Forelimb muscle (tissue), 1 donor: Measurements from ENCODE around the gene ZNF561. TPM values are rescaled to one million over a fixed set of nuclear protein-coding genes. Genes with fewer than 3 reads are reported as not detected.
A peak's percentile ranks its signal among the peaks of the same experiment; 100 is the strongest.
"Not testable (repeated sequence)": the region's sequence is repeated elsewhere in the genome, so short reads cannot be mapped to it uniquely, and the experiment has no call there.

Experiments
- DNase-seq: peaks from one replicate; pipeline ENCODE4 v3.0.0-alpha.2; 2013; ENCODE audit warnings: low read depth
- polyA plus RNA-seq: library from polyadenylated mRNA; unstranded; fragments of 120-200 nt; gene quantifications from one replicate; pipeline ENCODE4 v1.2.1, GENCODE V29; 2013; ENCODE audit not compliant: insufficient read length

ZNF561 gene
- polyA plus RNA-seq: 30.2 TPM

DNA sequence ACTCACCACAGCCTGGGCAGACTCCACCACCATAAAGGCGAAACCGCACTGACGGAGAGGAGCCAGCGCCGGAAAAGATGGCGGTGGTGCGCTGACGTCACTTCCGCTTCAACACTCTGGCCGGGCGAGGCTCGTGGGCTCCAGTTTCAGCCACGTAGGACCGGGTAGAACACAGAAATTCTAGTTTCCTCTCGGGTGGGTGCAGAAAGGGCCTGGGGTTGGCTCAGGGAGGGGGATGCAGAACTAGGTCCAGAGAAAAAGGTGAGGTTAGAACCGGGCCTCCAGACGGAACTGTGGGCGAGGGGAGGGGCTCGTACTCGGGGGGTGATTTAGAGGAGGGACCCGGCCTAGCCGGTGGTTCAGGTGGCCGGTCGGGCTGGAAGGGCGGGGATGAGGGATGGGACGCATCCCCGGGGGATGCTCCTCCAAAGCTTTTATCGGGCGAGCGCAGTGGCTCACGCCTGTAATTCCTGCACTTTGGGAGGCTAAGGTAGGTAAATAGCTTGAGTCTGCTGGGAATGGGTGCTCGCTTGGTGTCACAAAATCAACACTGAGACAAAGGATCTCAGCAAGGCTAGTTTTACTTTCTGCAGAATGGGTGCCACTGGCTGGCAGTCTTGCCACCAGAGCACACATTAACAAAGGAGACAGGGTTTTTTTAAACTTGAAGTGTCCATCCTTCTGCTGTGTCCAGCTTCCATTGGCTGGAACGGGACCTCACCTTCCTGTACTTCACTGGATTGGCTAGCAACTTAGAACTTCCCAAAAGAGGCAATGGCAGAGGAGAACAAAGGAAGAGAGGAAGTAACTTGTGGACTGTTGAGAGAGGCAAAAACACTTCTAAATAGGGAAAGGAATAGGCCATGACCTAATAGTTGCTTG, at the start of gene ZNF561:
ZNF561 (minus strand) TSS at position 77 of the 882 bp plus-strand sequence. CDS start 1,776 bp downstream, outside the sequence.
- DNase-seq: peak; percentile 77

DNA sequence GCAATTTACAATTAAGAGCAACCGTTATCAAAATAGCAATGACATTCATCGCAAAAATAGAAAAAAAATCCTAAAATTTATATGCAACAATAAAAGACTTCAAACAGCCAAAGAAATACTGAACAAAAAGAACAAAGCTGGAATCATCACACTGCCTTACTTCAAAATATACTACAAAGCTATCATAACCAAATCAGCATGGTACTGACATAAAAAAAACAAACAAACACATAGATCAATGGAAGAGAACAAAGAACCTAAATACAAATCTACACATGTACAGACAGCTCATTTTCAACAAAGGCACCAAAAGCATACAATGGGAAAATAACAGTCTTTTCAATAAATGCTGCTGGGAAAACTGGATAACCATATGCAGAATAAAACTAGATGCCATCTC, 47.5 kb upstream of the ZNF561 start:
- DNase-seq: no peak

DNA sequence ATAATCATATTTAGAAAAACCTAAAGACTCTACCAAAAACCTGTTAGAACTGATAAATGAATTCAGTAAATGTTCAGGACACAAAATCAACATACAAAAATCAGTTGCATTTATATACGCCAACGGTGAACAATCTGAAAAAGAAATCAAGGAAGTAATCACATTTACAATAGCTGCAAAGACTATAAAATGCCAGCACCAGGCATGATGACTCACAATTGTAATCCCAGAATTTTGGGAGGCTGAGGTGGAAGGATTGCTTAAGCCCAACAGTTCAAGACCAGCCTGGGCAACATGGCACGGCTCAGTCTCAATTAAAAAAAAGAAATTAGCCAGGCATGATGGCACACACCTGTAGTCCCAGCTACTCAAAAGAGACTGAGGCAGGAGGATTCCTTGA, 46.9 kb upstream of the ZNF561 start:
- no peak for DNase-seq

DNA sequence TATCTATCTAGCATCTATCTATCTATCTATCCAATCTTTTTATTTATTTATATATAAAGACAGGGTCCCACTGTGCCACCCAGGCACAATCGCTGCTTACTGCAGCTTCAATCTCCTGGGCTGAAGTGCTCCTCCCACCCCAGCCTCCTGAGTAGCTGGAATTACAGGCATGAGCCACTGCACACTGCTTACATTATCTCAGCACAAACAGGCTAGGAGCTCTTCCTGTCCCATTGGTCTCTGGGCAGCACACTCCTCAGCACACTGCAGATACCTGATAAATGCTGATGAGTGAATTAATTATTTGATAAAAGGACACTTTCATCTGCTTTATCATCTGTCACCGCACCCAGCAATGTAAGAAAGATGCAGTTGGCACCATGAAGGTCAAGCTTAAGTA, 37.7 kb upstream of the ZNF561 start:
- no peak for DNase-seq

DNA sequence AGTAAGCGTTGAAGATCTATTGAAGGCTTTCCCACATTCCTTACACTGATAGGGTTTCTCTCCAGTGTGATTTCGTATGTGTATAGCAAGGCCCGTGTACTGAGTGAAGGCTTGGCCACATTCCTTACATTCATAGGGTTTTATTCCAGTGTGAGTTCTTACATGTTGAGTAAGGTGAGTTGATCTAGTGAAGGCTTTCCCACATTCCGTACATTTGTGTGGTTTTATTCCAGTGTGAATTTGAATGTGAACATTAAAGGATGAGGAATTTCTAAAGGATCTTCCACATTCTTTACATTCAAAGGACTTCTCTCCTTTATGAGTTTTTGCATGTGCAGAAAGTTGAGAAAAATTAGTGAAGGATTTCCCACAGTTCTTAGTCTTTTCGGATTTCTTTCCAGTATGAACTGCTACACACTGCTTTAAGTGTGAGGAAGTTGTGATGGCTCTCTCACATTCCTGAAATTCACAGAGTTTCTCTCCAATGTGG, 32.1 kb upstream of the ZNF561 start:
- DNase-seq: not testable (repeated sequence)

DNA sequence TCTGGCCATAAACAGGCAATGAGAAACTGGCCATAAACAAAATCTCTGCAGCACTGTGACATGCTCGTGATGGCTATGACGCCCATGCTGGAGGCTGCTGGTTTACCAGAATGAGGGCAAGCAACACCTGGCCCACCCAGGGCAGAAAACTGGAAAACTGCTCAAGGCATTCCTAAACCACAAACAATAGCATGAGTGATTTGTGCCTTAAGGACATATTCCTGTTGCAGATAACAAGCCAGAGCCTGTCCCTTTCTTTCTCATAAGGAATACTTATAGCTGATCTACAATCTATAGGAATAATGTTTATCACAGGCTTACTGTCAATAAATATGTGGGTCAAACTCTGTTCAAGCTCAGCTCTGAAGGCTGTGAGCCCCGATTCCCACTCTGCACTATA, 30.4 kb upstream of the ZNF561 start:
- not testable (repeated sequence) for DNase-seq

DNA sequence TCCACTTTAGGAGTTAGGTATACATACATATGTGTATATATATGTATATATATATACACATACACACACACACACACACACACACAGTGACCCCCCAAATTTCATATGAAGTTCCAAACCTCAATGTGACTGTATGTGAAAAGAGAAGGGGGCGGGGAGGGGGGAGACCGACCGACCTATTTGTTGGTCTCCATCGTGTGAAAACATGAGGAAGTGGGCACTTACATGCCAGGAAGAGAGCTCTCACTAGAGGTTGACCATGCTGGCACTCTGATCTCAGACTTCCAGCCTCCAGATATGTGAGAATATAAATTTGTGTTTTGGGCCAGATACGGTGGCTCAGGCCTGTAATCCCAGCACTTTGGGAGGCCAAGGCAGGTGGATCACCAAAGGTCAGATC, 29.3 kb upstream of the ZNF561 start:
- no peak for DNase-seq

DNA sequence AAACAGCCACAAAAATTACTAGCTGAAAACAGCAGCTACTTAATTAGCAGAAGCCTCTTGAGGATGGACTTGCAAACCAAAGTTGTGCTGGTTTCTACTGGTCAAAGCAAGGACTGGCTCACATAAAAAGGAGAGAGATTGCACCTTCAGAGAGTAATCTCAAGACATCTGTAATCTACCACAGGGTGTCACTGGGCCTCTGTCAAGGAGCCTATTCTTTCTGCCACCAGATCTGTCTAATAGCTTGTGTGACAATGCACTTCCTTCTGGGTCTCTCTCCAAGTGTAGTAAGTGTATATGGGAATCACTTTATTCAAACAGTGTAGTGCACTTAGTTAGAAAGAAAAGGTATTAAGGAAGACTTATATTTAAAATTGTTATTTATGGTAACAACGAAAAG, 24.4 kb upstream of the ZNF561 start:
- DNase-seq: no peak

DNA sequence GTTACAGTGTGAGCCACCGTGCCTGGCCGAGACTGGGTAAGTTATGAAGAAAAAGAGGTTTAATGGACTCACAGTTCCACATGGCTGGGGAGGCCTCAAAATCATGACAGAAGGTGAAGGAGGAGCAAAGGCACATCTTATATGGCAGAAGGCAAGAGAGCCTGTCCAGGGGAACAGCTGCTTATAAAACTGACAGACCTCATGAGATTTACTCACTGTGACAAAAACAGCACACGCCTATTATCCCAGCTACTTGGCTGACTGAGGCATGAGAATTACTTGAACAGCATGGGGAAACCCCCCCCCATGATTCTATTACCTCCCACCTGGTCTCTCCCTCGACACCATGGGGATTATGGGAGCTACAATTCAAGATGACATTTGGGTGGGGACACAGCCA, 23.4 kb upstream of the ZNF561 start:
- DNase-seq: no peak

DNA sequence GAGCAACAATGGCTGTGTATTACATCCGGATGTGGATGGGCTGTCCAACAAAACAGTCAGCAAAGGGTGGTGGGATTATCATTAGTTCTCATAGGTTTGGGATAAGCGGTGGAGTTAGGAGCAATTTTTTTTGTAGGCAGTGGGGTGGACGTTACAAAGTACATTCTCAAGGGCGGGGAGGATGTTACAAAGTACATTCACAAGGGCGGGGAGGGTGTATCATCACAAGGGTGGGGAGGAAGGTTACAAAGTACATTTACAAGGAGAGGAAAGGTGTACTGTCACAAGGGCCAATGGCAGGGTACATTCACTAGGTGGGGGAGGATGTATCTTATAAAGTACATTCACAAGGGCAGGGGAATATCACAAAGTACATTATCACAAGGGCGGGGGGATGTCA, 20.8 kb upstream of the ZNF561 start:
- DNase-seq: no peak

DNA sequence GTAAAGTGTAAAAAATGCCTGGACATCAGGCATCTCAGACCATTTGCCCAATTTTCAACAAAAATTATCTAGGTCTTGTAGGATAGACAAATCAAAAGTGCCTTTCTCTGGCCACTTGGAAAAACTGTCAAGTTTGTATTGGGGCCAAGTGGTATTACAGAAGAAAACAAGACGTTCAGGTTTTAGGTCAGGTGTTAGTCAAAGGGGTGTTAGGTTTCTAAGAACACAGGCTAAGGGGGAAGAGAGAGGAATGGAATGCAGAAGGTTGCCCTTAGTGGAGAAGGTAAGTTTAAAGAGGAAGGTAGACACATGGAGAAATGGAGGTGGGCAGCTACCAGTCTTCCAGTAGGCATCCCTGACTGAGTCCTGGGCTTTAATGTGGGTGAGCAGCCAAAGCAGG, 19.9 kb upstream of the ZNF561 start:
- no peak for DNase-seq

DNA sequence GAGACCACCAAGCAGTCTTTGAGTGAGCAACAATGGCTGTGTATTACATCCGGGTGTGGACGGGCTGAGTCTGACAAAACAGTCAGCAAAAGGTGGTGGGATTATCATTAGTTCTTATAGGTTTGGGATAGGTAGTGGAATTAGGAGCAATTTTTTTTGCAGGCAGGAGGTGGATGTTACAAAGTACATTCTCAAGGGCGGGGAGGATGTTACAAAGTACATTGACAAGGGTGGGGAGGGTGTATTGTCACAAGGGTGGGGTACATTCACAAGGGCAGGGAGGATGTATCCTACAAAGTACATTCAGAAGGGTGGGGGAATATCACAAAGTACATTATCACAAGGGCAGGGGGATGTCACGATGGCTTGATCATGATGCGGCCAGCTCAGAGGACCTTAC, 15.0 kb upstream of the ZNF561 start:
- DNase-seq: no peak

DNA sequence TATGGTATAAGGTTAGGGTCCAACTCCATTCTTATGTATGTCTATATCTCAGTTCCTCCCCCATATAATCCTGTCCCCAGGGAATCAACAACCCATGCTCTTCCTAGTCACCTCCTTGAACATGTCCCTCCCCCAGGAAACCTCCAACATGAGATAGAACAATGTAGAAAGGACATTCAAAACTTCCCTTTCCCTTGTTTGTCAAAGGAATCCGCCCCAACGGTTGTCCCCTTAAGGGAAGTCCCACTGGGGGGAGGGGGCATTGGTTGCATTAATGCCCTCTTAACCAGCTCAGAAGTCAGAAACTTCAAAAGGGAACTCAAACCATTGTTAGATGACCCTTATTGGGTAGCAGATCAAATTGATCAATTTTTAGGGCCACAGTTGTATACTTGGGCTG, 6.8 kb upstream of the ZNF561 start:
- no peak for DNase-seq

DNA sequence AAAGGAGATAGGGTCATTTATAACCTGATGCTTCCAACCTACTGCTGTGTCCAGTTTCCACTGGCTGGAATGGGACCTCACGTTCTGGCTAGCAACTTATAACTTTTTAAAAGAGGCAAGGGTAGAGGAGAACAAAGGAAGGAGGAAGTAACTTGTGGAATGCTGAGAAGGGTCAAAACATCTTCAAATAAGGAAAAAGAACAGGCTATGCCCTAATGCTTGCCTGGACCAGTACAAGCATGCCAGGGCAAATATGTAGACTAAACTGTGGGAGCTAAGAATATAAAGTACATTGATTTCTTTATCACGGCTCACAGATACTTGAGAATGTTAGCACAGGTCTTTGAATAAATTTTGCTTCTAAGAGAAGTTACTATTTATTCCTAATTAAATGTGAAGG, 1.5 kb upstream of the ZNF561 start:
- DNase-seq: no peak

DNA sequence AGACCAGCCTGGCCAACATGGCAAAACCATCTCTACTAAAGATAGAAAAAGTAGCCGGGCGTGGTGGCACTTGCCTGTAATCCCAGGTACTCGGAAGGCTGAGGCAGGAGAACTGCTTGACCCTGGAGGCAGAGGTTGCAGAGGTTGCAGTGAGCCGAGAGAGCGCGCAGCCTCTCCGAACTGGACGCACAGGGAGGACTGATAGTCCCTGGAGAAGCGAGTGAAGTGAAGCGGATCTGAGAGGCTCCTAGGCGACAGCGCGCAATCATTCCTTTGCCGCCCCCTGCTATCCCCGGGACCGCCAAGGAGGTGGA, 233 bp downstream of the ZNF561 start:
- no peak for DNase-seq

DNA sequence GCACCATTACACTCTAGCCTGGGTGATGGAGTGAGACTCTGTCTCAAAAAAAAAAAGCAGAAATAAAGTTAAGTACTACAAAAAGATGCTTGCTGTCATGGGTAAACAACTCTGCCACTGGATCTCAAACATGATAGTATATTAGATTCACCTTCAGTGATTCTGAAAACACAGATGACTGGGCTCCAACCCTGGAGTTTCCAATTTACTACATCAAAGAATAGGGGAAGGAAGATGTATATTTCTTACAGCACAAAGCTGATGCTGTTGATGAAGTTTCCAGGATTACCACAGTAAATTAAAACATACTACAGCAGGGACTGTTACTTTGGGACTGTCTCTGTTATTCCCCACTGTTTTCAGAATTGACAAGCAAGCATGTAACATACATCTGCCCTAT, 5.2 kb downstream of the ZNF561 start:
- no peak for DNase-seq

DNA sequence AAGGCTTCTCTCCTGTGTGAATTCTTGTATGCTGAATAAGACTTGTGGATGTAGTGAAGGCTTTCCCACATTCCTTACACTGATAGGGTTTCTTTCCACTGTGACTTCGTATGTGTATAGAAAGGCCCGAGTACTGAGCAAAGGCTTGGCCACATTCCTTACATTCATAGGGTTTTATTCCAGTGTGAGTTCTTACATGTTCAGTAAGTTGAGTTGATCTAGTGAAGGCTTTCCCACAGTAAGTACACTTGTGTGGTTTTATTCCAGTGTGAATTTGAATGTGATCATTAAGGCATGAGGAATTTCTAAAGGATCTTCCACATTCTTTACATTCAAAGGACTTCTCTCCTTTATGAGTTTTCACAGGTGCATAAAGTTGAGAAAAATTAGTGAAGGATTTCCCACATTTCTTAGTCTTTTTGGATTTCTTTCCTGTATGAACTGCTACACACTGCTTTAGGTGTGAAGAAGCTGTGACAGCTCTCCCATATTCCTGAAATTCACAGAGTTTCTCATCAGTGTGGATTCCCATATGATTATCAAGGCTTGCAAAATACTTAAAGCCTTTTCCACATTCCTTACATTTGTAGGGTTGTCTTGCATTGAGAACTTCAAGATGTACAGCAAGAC, 10.4 kb downstream of the ZNF561 start:
- DNase-seq: no peak

DNA sequence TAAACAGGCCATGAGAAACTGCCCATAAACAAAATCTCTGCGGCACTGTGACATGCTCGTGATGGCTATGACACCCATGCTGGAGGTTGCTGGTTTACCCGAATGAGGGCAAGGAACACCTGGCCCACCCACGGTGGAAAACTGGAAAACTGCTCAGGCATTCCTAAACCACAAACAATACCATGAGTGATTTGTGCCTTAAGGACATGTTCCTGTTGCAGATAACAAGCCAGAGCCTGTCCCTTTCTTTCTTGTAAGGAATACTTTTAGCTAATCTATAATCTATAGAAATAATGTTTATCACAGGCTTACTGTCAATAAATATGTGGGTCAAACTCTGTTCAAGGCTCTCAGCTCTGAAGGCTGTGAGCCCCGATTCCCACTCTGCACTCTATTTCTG, 12.1 kb downstream of the ZNF561 start:
- DNase-seq: no peak

DNA sequence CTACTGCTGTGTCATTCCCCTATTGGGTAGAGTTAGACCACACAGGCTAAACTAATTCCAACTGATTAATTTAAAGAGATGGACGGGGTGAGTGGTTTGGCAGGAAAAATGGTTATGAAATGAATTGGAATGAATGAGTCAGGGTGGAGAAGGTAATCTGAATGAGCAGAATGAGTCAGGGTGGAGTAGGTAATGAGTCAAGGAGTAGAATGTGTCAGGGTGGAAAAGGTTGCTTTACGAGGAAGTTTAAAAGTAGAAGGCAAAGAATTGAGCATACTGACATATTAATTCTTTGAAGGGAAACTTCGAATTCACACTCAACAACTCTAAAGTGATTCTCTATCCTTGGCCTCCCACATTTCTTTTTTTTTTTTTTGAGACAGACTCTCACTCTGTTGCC, 24.0 kb downstream of the ZNF561 start:
- DNase-seq: no peak

DNA sequence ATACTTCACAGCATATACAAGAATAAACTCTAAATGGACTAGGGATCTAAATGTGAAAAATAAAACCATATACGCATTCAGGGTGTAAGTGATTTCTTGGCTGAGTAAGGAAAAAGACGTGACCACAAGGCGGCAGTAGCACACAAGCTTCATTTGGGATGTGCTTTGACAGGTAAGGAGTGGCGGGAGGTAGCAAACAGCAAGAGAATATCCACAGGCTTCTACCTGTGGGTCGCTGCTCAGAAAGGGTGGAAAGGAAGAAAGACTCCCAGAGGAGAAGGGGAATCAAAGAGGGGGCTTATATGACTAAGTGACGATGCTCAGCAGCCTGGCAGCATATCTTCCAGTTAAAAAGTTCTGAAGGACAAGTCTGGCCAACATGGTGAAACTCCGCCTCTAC, 34.3 kb downstream of the ZNF561 start:
- no peak for DNase-seq

DNA sequence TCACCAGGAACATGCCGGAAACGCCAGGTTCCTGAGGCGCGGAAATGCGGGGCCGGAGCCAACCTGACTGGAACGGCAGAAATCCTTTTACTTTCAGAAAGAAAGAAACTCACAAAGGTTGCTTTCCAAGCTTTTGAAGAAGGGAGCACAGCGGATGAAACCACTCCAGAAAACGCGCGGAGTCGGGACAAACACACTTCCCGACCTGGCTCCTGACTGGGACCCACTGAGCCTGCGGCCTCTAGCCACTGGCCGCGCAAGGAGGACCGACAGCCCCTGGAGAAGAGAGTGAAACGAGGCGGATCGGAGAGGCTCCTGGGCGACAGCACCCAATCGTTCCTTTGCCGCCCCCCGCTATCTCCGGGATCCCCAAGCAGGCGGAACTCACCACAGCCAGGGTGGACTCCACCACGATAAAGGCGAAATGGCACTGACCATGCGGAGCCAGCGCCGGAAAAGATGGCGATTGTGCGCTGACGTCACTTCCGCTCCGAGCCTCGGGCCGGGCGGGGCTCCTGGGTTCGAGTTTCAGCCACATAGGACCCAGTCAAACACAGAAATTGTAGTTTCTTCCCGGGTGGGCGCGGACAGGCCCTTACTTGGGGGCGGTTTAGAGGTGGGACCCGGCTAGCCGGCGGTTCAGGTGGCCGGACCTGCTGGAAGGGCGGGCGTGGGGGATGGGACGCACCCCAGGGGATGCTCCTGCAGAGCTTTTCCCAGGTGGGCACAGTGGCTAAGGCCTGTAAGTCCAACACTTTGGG, 36.8 kb downstream of the ZNF561 start, which contains the start of gene ZNF121:
ZNF121 (minus strand) TSS at position 432 of the 761 bp plus-strand sequence. CDS start 16,407 bp downstream, outside the sequence.
- DNase-seq: peak; percentile 67

DNA sequence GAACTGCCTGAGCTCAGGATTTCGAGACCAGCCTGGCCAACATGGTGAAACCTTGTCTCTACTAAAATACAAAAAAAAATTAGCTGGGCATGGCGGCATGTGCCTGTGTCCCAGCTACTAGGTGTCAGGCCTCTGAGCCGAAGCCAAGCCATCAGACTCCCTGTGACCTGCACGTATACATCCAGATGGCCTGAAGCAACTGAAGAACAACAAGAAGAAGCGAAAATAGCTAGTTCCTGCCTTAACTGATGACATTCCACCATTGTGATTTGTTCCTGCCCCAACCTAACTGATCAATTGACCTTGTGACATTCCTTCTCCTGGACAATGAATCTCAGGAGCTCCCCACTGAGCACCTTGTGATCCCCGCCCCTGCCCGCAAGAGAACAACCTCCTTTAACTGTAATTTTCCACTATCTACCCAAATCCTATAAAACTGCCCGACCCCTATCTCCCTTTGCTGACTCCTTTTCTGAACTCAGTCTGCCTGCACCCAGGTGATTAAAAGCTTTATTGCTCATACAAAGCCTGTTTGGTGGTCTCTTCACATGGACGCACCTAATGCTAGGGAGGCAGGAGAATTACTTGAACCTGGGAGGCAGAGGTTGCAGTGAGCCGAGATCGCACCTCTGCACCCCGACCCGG, 38.8 kb downstream of the ZNF561 start:
- not testable (repeated sequence) for DNase-seq
